ENCODE results near the gene KLHL33. TPM values are rescaled to one million over a fixed set of nuclear protein-coding genes. Genes with fewer than 3 reads are reported as not detected.

The KLHL33 gene
- total and polyA plus RNA-seq, 2 donors (not counting 3 experiments of a cell fraction or from before 2014, with no cell fraction given) = not detected

- Histone ChIP-seq H4K20me1 (replicated peaks; ENCODE audit: control insufficient read depth, extremely low read depth, insufficient read depth, low read length) (no peaks in the 10 kb centered on the region), H2AFZ (ENCODE audit: low read depth, low read length) (no peak overlapping the region), H3K4me3 (replicated peaks in 1 of 3; ENCODE audit: insufficient read depth in 1 of 3, low read depth in 1 of 3, low read length in 3 of 3) (no peak overlapping the region), H3K27me3 (ENCODE audit: control insufficient read depth in 2 of 2, insufficient read depth in 2 of 2, low read length in 2 of 2) (no peaks in the 10 kb centered on the region), H3K79me2 (ENCODE audit: control insufficient read depth, insufficient read depth, low read length) (no peaks in the 10 kb centered on the region), H3K9me3 (replicated peaks; ENCODE audit: control insufficient read depth, insufficient read depth, low read length) (no peaks in the 10 kb centered on the region), H3K9me1 (replicated peaks; ENCODE audit: control insufficient read depth, extremely low read depth, insufficient read depth, low read length) (no peaks in the 10 kb centered on the region), H3K4me2 (ENCODE audit: insufficient read depth, low read length) (no peak overlapping the region), H3K4me1 (ENCODE audit: control insufficient read depth, extremely low read depth, insufficient read depth, low read length) (peaks cover 8% of the 10 kb centered on the region), H3K27ac (ENCODE audit: insufficient read depth, low read depth, low read length) (no peak overlapping the region), H3K36me3 (ENCODE audit: control insufficient read depth in 2 of 2, extremely low read depth in 1 of 2, insufficient read depth in 2 of 2, low read length in 2 of 2) (no peaks in the 10 kb centered on the region), H3K9ac (replicated peaks; ENCODE audit: extremely low read depth, insufficient read depth, low read length) (no peak overlapping the region)
- BruUV-seq (replicated peaks) = no TSS peak
- dilution Hi-C loops (cut with MboI; ENCODE audit: extremely low pct_ligation_motif_present, low sequenced_read_pairs) (no loop called here), intact Hi-C loops (cut with micrococcal nuclease) (no loop called here)
- TF ChIP-seq MYC (IDR thresholded peaks at IDR 0.05; ENCODE audit: low read depth, low read length) = no peak
- TF ChIP-seq EZH2 (IDR thresholded peaks at IDR 0.05; ENCODE audit: borderline replicate concordance, low read depth, low read length, severe bottlenecking) = no peak
- no peak for TF ChIP-seq MAX (IDR thresholded peaks at IDR 0.05; ENCODE audit: insufficient read depth, insufficient read length)
- no peak for TF ChIP-seq FOS (IDR thresholded peaks at IDR 0.05; ENCODE audit: borderline replicate concordance, insufficient read depth, low read length)
- no peak for TF ChIP-seq GATA2 (IDR thresholded peaks at IDR 0.05; ENCODE audit: insufficient read depth, insufficient read length, low read depth, low read length)
- TF ChIP-seq CTCF (IDR thresholded peaks at IDR 0.05; ENCODE audit: extremely low read depth in 1 of 2, insufficient read depth in 1 of 2, low read depth in 1 of 2, low read length in 2 of 2) = no peak
- no peak for TF ChIP-seq POLR2AphosphoS5 (IDR thresholded peaks at IDR 0.05; ENCODE audit: insufficient read depth, low read depth, low read length)
- TF ChIP-seq POLR2A (IDR thresholded peaks at IDR 0.05; ENCODE audit: low read depth, low read length) = no peak
- no peak for TF ChIP-seq JUN (IDR thresholded peaks at IDR 0.05; ENCODE audit: borderline replicate concordance, insufficient read depth, insufficient read length, low read depth)
- FAIRE-seq = no peak
- CTCF ChIA-PET = no interaction called here
- no peak for DNase-seq (ENCODE audit: low read depth, low spot score)
- POLR2A ChIA-PET = no interaction called here
These were observed 17.5 kb downstream of the KLHL33 start for GRCh38 chr14:20418501-20418909.
